GM19035 (cell line): ENCODE data around the gene IGFN1.

Experiments
- ATAC-seq: cut with Tn5 transposase; IDR thresholded peaks from one replicate; pipeline ENCODE4 v1.9.1; 2021; ENCODE audit not compliant: unreplicated experiment

IGFN1 gene

DNA sequence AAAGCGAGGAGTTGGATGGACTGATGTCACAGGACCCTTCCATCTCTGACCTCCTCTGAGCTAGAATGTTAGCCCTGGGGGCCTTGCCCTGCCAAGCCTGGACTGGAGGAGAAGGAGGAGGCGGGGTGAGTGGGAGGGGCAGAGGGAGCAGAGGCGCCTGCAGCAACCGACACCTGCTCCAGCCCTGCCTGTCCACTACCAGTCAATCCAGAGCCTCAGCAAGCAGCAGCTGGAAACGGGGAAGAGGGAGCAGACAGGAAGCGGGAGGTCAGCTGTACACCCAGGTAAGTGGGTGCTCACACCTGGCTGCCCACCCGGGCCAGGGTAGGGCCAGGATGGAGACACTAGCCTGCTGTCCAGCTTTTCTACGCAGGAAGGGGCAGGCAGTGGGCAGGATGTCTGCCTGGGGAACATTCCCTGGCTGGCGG lies at the start of gene IGFN1:
Gene IGFN1 (plus strand): TSS at position 201 of the 428 bp plus-strand sequence. CDS start 2,470 bp downstream, outside the sequence.
- ATAC-seq, result no peak

DNA sequence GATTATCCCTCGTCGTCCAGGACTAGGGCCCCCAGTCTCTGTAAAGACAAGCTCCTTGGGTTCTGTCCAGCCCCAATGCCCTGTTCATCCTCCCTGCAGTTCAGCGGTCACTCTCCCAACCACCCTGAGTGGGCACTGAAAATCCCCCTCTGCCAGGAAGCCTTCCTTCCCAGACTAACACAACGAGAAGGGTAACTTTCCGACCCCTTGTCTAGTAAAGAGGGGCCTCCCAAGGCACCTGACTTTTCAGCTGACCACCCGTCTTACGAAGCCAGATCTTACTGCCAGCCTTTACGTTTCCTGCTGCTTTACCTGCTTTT lies 49.7 kb upstream of the IGFN1 start:
- no peak for ATAC-seq

DNA sequence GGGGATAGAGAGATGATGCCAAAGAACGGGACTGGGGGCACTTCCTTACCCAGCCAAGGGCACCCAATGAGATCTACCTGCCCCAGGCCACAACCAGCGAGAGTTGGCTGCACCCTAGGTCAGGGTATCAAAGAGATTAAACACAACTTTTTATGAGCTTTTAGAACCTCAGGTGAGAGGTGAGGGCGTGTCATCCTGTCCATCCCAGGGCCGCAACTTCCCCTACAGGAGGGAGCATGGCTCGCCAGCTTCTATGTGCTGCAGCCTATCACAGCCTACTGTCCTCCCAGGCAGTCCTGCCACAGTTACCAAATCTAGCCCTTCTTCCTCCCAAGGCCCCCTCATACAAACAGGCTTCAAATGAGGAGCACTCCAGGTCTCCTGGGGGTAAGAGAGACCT lies 49.2 kb upstream of the IGFN1 start:
- no peak for ATAC-seq

DNA sequence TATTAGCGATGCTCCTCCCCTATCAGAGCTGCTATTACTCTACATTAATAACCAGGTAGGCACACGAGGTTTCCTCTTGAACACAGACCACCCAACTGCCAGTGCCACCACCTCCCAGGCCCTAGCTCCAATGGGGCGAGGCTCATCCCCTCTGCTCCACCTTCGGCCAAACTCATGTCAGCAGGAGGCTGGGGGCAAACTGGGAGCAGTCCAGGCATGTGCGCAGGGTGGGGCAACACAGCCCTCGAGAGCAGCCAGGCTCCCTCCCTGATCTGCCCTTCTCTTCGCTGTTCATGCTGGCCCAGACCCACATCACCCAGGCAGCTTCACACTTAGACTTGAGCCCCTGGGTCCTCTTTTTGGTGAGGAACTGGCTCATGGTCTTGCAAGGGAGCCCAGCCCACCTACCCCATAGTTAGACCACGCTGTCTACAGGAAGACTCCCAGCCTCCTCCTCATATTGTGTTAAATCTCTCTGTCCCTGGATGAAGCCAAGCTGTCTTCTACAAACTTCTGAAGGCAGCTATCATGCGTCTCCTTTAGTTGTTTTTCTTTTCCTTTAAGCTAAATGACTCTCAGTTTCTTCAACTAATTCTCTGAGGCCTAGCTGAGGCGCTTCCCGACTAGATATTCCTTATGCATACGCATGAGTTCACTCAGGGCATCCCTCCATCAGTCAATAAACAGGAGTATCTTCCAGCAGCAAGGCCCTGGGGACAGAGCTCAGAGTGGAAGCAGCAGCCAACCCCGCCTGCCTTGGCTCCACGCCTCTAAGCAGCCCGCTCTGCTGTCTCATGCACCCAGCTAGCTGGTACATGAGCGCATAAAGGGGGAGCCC lies 48.4 kb upstream of the IGFN1 start:
- ATAC-seq, result no peak

DNA sequence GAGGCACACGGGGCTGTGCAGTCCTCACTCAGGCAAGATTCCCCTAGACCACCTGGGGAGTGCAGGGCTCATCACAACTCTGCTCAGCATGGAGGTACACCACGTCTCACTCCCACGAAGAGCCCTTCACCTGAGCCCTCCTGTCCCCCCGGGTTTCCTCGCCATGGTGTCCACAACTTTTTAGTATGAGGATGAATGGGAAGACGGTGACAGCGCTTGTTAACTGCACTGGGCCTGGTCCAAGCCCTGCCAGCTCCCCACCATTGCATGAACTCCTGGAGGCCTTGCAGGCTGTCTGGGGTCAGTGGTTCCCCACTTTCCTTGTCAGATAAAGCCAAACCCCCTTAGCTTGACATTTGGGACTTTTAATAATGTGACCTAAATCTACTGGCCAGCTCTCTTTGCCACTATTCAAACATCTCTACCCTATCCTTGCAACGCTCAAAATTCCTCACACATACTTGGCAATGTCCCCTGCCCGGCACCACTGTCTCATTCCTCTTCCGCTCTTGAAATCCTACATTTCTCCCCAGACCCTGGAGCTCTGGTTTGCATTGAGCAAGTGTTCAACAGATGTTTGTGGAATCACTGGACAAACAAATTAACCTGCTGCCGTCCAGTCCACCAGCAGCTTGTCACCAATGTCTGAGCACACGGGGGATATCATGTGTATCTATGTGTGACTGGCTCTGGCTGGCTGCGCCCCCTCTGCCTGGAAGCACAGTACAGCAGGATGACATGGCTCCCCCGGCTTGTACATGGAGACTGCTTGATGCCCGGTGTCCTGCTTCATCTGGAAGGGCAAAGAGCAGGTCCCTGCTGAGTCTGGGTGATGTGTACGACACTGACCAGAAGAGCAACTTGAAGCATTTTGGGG lies 47.5 kb upstream of the IGFN1 start:
- no peak for ATAC-seq

DNA sequence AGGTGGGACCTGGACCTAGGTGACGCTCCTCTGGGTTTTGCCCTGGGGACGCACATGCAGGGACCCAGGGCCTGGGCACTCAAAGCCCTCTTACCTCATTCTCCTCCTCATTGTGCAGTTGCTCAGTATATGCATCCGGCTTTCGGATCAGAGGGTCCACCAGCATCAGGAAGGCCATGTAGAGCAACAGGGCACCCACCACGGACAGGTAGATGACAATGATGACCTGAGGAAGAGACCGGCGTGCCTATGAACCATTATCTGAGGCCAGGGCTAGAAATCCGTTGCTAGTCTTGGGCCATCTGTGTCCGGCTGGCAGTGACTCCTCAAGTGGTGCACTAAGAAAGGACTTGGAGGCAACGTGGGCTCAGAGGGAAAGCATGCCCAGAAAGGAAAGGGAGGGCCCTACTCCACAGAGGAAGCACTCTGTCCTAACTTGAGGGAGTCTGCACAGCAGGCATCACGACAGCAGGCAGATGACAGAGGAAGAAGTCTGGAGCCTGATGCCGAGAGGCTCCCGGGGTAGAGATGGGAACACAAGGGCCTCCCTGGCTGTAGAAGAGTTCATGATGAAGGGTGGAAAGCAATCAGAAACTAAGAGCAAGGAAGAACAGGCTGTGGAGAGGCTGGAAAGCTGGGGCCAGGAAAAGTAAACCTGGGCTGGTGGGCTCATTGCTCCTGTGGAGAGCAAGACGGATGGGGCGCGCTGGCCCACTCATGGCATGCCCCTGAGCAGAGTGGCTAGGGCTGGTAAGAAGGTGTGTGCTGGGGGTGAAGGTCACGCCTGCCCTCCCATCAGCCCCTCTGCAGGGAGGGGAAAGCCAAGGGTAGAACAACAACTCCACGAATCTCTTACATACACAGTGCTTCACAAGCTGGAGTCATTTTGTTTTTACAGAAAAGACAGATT lies 46.6 kb upstream of the IGFN1 start:
- ATAC-seq, result no peak

DNA sequence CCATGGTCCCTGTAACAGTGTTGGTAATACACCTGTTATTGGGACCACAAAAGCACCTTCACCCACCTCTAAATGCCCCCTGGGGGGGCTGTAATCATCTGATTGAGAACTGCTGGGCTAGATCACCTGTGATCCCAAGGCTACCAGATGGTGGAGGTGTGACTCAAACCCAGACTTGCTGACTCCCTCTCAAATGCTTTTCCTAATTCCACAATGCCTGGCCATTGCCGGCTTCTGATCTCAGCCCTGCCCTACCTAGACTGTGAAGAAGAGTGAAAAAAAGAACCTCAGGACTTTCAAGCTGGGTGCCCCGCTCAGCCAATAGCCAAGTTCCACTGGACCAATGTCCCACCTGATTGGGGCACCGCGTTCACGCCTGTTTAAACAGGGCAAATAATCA lies 45.9 kb upstream of the IGFN1 start:
- ATAC-seq, result no peak

DNA sequence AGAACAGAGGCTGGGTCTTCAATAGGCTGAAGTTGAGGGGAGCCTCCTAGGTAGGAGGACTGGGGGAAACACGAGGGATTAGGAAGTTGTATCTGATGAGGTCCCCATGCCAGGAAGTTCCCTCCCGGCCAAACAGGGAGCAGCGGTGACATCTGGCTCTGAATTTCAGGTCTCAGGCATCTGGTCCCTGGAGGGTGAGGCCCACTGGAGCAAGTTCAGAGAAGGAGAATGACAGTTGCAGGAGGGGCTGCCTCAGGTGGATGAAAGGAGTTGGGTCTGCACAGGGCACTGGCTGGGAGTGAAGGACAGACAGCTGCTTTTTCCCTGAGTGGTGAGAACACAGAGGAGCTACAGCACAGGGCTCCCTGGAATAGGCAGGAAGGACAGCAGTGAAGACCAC lies 45.5 kb upstream of the IGFN1 start:
- ATAC-seq, result no peak

DNA sequence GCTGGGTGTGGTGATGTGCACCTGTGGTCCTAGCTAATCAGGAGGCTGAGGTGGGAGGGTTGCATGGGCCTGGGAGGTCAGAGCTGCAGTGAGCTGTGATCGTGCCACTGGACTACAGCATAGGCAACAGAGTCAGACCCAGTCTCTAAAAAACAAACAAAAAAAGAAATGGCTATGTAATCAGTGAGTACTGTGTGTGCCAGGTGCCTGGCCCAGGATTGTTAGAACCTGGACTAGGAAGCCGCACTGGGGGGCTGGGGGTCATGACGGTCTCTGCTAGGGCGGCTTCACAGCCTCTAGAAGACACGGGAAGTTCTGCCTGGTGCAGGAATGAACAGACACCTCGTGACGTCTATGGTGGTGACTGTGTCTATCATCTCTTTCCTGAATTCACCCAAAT lies 44.8 kb upstream of the IGFN1 start:
- no peak for ATAC-seq

DNA sequence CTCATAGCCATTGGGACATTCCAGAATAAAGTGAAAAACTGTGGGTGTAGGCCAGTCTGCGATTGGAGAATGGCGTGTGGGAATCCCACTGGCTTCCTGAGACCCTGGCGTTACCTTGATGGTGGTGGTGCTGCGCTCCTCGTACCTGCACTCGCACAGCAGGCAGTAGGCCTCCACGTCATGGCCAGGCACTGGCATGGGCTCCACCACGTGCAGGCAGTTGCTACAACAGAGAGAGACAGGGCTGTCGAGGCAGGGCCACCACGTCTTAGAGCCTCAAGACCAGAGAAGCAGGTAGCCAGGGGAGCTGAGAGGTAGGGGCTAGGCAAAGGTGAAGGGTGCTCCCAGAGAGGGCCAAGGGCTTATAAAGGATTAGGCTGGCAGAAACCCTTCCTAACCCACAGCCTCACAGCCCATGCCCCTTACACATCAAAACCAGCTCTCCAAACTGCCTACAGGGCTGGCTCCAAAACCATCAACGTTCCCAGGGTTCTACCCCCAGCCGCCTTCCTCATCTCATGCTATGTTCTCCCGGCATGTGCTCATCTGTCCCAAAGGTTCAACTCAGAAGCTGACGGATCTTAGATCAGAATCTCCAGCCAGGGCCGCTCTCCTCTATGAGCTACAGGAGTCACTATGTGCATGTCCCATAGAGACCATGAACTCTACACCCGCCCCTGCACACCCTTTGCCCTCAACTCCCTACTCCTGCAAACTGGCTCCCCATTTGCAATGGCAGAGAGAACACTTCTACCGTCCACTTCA lies 43.8 kb upstream of the IGFN1 start:
- ATAC-seq, result no peak

DNA sequence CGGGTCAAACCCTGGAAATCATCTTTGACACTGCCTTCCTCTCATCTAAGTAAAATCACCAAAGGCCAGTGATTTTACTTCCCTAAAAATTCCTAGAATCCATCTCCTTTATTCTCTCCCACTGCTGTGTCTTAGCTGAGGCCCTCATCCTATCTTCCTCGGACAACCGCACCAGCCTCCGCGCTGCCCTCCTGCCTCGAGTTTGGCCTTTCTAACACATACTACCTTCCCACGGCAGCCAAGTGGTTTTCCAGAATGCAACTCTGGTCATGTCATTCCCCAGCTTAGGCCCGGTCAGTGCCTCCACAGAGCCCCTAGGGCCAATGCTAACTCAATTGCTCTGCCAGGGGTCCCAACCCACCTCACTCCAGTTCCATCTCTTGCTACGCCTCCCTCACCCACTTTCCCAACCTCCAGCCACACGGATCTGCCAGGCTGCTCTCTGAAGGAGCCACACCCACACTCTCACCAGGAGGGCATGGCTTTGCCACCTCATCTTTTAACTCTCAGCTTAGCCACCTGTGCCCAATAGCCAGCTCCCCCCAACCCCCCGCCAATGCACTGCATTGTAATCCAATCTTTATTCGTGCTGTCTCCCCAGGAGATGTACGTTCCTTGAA lies 43.1 kb upstream of the IGFN1 start:
- no peak for ATAC-seq

DNA sequence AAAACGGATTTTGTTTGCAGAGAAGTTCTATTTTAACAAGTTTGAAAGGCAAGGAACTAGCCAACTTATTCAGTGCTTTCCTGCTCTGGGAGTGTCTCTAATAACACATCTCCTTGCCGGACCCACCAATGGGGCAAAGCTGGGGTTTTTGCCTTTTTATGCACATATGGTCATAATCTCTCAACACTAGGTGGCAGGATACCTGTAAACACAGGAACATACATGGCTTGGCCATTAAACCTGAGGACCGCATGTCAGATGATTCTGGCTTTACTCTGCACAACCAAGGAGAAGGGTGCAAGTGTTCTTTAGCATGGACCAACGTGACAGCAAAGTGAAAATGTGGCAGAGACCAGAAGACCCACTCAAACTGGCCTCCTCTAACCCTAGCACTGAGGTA lies 41.2 kb upstream of the IGFN1 start:
- ATAC-seq, result no peak

DNA sequence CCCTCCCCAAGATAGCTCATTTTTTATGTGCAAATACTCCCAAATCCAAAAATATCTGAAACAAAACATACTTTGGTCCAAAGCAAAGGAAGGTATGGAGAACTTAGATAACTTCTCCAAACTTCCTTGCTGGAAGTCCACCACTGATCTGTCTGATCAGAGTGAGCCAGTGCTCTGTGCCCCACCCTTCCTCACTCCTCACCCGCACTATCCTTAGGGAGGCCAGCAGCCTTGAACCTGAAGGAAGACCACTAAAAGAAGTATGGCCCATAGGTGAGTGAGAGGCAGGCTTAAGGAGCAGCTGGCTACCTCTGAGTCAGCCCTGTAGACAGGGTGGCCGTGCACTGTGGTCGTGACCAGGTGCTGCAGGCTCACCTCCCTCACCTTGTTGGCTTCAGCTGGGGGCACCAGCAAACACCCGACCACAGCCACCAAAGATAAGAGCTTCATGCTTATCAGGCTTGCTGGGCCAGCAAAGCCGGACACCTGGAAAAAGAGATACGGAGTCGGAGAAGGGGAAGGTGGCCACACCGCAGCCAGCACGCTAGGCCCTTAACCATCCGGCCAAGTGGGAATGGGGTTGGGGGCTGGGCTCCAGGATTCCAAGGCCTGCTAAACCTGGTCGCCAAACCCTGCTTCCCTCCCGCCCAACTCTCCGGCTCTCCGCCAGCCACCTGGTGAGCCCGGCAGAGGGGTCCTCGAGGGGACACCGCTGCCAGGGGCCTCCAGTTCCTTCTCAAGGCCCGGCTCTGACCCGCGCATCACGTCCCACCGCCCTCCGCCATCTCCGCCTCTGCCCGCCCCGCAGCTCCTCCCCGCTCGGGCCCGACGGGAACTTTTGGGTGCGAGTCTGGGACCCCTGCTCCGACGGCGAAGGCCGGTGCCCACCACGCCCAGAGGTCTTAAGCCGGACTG lies 36.9 kb upstream of the IGFN1 start:
- peak; percentile 82 for ATAC-seq

DNA sequence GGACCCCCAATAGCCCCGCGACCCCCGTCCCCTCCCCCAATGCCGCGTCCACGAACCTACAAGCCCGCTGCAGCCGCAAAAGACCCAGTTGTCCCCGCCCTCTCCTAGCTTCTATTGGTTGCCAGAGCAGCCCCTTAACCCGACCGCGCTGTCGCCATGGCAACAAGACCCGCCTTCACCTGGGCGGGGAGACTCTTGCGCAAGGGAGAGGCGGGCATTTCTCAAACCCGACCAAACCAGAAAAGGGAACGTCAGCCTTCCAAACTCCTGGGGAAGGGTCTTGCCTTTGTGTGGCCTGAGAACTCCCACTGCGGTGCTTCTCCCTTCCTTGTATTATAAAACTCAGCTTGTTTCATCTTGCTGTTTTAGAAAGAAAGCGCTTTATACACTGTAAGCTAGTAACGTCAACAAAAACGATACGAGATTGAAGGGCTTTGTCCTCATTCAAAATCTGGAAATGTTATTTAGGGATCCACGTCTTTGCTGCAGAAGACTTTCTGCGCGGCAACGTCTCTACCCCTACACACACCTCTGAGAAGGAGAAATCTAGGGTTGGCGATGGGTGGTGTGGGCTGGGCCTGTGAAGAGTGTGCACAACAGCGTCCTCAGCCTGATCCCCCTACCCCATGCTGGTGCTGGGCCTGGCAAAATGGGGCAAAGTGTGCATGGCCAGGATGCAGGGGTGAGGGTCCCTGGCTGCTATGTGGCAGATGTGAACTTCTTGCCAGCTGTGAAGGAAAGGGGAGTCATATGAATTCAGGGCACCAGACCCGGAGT lies 36.0 kb upstream of the IGFN1 start, which contains the start of gene TMEM9:
Gene TMEM9 (minus strand): TSS at position 86 of the 777 bp plus-strand sequence. CDS start 551 bp downstream, outside the sequence.
- ATAC-seq, result peak; percentile 99

DNA sequence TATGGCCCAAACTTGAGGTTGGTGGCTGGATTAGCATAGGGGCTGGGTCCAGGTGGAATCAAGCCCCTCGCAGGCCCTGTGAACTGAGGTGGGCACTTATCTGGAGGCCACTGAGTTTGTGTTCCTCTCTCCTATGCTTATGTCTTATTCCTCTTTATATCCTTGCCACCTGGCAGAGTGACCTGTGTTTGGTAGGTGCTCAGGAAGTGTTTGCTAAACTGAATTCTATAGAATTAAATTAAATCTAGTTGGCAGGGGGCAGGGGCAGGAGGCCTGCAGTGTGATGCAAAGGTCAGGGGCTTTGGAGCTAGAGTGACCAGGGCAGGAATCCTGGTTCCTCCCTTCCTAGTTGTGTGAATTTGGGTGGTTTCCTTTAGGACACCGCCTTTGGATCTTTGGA lies 35.3 kb upstream of the IGFN1 start:
- ATAC-seq, result no peak

DNA sequence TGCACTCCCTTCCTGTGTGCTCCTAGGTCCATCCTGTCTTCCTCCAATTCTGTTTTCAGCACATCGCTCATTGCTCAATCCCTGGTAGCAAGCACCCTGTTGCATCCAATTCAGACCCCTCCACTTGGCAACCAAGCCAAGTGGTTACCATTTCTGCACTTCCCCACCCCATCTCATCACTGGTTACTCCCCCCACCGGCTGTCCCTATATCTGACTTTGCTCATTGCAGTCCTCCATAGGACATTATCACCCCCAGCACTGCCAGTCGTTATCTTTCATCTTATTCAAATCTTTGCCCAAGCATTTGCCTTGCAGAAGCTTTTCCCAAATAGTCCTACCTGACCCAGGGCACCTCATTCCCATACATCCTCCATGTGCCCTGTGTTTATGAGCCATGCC lies 34.3 kb upstream of the IGFN1 start:
- ATAC-seq, result no peak

DNA sequence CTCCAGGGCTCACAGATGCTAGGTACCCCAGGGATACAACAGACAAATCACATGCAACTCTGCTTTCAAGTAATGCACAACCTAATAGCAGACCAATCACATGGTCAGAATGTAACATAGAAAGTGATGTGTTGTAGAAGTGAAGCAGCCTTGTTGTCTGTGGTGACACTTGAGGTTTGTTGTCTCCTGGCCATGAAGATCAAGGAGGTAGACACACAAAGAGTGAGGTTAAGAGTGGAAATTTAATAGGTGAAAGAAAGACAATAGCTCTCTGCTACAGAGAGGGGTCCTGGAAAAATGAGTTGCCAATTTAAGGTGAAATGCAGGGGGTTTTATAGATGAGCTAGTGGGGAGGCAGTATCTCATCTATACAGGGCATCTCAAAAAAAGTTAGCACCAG lies 33.8 kb upstream of the IGFN1 start:
- no peak for ATAC-seq

DNA sequence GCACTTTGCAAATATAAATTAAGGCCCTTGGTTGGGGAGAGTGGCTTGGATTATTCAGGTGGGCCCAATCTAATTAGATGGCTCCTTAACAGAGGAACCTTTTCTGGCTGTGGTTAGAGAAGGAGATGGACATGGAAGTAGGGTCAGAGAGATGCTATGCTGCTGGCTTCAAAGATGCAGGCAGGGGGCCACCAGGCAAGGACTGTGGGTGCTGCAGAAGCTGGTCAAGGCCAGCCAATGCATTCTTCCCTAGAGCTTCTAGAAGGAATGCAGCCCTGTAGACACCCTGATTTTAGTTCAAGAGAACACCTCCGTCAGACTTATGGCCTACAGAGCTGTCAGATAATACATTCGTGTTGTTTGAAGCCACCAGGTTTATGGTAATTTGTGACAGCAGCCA lies 32.7 kb upstream of the IGFN1 start:
- ATAC-seq, result no peak
